GM18951 (cell line): ENCODE data around the gene FAM53C.

ENCODE experiments used
- POLR2A ChIP-seq: IDR thresholded peaks from 4 replicates; pipeline ENCODE4 v1.6.1; 2011; ENCODE audit warnings: mild to moderate bottlenecking; ENCODE audit not compliant: insufficient read length, insufficient read depth; ENCODE audit errors: extremely low read depth
- in situ Hi-C: fragments of 300-500 bp; cut with MboI; formaldehyde crosslinking; loops from one replicate; pipeline ENCODE4 v1.12.0; 2022; ENCODE audit warnings: low sequenced_read_pairs, mixed read lengths, inconsistent platforms; ENCODE audit not compliant: unreplicated experiment

The FAM53C gene

DNA sequence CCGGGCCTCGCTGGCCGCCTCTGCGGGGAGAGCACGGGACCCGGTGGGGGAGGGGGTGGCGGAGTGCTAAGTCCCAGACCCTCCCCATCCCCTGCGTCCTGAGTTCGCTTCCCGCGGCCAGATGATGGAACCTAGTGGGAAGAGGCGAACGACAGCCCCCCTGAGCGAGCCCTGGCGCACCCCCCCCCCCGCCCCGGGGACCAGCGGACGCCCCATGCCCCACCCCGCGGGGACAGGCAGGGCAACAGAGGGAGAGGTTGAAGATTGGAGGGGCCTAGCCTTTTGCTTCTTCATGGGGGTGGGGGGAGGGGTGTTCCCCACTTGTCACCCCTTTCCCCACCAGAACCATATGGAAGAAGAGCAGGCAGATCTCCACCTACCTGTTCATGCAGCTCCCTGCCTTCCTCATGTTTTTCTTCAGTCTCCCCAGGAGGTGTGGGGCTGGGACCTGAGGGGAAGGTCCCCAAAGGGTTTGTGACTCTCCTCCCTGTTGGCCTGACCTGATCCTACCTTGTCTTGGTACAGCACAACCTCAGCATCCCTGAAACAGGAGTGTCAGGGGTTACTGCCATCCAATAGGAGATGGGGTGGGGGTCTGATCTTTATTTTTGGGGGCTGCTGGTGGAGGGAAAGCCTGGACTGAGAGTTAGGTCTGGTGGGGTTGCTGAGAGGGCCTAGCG, 485 bp downstream of the FAM53C start:
- in situ Hi-C loops: no loop called here
- TF ChIP-seq POLR2A: no peak

DNA sequence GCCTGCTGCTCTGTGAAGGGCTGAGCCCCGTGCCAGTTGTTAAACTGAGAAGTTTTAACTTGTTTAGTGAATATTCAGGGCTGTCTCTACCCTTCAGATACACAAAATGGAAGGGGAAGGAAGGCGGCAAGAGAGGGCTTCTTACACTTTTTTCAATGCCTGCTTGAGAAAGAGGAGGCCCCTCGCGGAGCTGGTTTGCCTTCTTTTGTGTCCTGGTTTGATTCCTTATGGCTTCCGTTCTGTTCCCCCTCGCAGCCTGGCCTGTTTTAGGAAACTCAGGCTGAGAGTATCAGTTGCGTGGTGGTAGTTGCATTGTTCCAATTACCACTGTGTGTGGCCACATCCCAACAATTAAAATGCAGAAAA, 1.0 kb downstream of the FAM53C start:
- in situ Hi-C loops: no loop called here
- no peak for TF ChIP-seq POLR2A

DNA sequence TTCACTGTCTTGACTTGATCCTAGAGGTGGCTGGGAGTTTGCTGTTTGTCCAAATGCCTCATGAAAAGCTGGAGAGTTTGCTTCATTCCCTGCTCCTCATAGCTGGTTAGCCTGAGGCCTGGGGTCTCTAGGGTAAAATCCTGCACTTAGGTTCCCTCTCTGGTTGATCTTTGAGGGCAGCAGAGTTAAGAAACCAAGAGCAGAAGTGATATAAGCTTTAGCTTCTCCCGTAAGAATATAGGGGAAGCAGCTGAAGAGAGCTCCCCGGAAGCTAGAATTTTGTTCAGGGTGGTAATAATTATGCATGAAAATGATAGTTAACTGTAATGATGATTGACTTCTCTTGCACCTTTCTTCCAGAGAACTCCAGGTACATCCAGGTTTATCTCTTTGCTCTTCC, 1.4 kb downstream of the FAM53C start:
- in situ Hi-C loops: no loop called here
- TF ChIP-seq POLR2A: no peak

DNA sequence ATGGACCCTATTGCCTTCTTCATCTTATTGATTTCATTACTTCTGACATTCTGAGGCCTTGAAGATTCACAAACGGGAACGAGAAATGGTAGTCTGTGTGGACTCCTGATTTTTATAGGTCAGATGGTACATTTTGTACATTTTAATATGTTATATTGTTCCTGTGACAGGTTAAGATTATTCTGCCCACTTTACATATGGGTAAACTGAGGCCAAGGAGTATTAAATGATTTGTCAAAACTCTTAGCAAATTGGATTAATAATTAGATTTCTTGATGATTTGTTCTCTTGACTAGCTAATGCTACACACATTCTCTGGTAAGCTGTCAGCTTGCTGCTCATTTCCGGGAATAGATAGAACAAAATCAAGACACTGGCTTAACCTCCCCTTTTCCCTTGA, 1.9 kb downstream of the FAM53C start:
- in situ Hi-C loops: no loop called here
- TF ChIP-seq POLR2A: no peak

DNA sequence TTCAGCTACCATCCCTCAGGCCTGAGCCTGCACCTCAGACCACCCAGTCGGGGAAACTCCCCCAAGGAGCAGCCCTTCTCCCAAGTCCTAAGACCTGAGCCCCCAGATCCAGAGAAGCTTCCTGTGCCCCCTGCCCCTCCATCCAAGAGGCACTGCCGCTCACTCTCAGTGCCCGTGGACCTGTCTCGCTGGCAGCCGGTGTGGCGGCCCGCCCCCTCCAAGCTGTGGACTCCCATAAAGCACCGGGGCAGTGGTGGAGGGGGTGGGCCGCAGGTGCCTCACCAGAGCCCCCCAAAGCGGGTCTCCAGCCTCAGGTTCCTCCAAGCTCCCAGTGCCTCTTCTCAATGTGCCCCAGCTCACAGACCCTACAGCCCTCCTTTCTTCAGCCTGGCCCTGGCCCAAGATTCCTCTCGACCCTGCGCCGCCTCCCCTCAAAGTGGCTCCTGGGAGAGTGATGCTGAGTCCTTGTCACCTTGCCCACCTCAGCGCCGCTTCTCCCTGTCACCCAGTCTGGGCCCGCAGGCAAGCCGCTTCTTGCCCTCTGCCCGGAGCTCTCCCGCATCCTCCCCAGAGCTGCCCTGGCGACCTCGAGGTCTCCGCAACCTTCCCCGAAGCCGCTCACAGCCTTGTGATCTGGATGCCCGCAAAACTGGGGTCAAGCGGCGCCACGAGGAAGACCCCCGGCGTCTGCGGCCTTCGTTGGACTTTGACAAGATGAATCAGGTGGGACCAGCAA, 7.0 kb downstream of the FAM53C start:
- in situ Hi-C loops: no loop called here

DNA sequence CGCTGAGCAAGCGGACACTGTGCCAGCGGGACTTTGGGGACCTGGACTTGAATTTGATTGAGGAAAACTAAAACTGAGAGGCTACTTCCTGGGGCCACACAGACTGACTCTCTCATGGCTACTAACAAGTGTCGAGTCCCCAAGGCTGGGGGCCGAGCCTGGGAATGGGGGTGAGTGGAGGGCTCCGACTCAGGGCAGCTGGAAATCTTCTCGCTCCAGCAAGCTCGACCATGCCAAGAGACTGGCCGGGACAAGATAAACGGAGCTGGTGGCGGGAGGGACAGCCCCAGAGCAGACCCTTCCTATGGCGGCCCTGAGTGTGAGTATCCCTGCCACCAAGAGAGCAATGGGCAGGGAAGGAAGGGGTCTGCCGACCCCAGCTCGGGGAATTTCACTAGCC, 8.8 kb downstream of the FAM53C start:
- in situ Hi-C loops: no loop called here
- TF ChIP-seq POLR2A: no peak

More for the DNA sequence above, 7.0 kb downstream of the FAM53C start:
- TF ChIP-seq POLR2A: no peak

DNA sequence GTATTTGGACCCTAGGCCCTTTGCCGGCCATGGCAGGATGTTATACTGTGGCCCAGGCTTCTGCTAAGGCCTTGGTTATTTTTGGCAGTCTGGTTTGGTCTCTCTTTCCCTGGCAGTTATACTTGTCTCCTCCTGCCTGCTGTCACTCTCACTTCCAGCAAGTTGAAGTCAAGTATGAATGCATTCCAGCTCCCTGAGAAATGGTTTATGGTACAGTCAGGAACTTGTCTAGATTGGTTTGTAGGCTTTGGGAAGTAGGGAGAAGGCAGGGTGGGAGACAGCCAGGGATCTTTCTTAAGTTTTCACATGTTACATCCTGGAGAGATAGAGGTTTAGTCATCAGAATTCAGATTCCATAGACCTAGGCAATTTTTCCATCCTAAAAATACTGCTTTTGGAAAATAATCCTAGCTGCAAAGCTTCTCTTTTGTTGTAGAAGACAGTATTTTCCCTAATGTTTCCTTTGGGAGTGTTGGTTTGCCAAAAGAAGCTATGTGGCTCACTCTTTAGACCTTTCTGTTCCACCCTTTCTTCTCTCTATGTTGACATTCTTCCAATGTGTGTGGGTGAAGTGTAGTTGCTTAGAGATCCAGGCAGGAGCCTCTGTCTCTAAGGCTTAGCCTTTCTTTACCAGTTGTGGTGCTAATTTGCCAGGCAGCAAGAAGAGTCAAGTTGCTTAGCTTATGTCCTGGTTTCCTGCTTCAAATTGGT, 11.9 kb downstream of the FAM53C start:
- no peak for TF ChIP-seq POLR2A
- in situ Hi-C loops: no loop called here

DNA sequence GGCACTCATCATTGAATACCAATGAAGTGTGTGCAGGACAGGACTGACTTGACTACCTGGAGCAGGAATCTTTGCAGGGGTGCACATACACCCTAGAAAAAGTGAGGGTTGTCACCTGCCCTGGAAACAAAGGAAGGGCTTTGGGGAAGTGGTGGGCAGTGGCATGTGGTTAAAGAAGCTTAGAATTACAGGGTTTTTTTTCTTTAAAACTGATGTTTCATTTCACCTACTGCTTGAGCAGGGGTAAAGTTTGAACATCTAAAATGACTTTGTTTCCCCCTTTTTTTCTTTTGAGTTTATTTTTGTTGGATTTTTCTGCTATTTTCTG, 12.5 kb downstream of the FAM53C start:
- in situ Hi-C loops: no loop called here

DNA sequence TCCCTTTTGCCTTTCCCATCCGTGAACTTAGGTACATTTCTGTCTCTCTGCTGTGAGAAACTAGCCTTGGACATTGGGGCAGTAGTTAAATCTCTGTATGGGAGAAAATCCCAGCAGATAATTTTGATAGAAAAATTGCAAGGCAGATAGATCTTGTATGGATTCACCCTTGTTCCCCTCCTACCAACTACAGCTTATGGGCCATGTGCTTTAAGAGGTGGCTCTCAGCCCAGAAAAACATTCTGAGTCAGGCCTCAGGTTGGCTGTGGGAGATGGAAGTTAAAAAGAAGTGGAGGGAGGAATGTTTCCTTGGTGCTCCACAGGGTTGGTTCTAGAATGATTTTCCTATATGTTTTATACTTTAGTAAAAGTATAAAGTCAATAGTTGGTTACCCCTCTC, 13.0 kb downstream of the FAM53C start:
- in situ Hi-C loops: no loop called here
- TF ChIP-seq POLR2A: no peak

More for the DNA sequence above, 12.5 kb downstream of the FAM53C start:
- no peak for TF ChIP-seq POLR2A

DNA sequence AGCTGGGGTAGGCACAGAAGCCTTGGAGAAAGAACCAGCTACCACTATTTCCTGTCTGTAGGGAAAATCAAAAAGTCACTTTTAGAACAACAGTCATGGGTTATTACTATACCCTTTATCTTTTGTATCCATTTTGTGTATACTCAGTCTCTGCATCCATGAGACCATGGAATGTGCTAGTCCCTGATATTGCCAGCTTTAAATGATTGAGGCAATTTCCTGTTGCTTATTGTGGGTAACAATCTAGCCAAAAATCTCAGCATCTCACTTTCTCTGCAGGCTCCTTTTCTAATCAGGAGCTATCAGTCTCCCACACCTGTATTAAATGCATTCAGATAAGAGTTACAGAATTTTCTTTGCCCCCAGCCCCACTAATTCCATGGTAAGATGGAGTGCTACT, 13.5 kb downstream of the FAM53C start:
- in situ Hi-C loops: no loop called here

DNA sequence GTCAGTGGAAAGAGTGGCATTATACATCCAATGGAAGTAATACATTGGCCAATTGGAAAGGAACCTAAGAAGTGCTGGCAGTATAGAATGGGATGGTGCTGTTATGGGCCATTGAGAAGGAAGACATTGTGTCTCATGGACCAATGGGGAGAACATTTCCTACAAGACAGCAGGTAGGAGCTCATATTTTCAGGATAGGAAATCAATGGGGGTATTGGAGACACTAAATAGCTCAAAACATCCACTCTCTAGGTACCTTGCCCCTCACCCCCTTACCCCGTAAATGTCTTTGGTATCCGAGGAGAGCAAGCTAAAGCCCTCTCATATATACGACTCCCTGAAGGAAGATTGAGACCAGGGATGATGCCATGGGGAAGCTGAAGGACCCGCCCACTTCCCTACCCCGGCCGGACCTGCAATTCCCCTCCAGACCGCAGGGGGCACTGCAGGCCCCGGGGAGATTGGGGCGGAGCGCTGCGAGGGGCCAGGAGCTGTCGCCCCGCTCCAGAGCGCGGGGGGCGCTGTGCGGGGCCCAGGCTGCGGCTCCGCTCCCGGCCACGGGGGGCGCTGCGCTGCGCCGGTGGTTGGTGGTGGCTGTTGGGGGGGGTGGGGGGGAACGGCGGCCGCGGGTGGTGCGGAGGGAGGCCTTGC, 14.1 kb downstream of the FAM53C start, which contains the start of gene KDM3B:
Gene KDM3B (plus strand): TSS at position 615 of the 651 bp plus-strand sequence. CDS start 111 bp downstream, outside the sequence.
- in situ Hi-C loops: no loop called here

More for the DNA sequence above, 13.5 kb downstream of the FAM53C start:
- no peak for TF ChIP-seq POLR2A

DNA sequence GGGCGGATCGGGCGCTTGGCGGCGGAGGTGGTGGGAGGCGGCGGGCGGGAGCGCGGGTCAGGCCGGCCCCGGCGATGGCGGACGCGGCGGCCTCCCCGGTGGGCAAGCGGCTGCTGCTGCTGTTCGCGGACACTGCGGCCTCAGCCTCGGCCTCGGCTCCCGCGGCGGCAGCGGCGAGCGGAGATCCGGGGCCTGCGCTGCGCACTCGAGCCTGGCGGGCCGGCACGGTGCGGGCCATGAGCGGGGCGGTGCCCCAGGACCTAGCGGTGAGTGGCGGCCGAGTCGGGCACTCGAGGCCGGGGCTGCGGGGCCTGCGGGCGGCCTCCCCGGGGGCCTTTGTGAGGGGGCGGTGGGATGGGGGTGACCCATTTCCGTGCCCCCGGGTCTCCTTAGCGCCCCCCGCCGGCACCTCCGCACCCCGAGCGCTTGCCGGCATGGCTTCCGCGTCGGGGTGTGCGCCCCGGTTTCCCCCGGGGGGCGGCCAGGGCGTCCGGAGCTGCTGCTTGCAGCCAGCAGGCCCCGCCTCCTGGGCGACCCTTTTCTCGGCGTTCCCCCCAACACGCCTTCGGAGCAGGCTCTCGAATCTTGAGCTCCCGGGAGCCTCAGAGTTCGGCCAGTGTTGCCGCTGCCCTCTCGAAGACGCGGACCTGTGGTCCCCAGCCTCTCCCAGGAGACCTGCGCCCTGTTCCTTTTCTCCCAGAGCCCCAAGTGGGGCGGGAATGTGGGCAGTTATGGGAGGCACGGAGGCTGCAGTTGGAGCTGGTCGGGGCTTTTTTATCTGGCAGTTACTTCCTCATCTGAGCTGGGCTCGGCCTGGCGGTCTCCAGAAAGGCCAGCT, 14.9 kb downstream of the FAM53C start:
- TF ChIP-seq POLR2A: peak; percentile 10
- in situ Hi-C loops: no loop called here

More for the DNA sequence above, 14.1 kb downstream of the FAM53C start, which contains the start of gene KDM3B:
- no peak for TF ChIP-seq POLR2A
